Measurements from ENCODE around the gene MACROH2A2.
"Not testable (repeated sequence)": the region's sequence is repeated elsewhere in the genome, so short reads cannot be mapped to it uniquely, and the experiment has no call there.

MACROH2A2 gene

DNA sequence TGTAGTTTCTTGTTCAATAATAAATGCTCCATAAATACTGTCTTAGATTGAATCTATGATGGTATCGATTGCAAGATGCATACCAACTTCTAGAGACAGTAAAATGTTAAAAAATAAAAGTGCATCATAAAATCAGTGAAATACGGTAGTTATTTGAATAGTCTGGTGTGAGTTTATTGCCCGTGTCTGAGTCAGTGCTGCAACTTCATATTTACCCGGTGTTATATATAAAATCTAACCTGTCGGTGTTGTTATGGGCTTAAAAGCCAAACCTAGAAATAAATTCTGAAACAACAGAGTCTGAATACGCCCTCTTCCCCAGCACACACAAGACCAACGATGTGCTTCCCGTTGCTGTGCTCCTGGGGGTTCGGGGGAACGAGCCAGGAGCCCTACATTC is 16.3 kb downstream of the MACROH2A2 start:
- DNase-seq = no peak

DNA sequence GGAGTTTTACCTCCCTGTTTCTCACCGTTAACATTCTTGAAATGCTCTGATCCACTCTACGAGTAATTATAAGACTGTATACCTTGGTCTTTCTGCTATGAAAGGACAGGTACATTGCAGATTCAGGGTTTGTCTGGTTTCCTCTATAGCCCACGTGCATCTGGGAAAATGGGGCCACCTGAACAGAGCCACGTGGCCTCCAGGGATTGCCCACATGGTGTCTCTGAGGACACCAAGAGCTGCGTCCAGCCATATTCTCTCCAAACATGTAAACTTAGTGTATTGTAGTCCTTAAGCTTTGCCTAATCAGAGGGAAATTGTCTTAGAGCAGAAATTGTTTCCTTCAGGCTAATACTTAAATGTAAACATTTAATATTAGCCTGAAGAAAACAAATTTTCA is 16.7 kb downstream of the MACROH2A2 start:
- DNase-seq = no peak

DNA sequence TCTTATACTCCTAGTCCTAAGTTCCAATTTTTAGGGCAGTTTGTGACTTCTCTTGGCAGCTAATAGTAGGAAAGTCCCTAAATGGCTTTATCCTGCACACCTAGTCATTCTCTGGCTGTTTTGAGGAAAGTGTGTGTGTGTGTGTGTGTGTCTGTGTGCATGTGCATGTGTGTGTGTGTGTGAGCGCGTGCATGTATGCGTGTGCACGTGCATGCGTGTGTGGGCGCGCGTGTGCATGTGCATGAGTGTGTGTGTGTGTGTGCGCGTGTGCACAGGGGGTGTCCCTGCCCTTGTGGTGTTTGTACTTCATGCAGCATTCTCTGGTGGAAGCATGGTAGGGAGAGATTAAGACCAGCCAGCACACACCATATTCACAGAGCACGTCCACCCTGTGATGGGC is 18.2 kb downstream of the MACROH2A2 start:
- no peak for DNase-seq

DNA sequence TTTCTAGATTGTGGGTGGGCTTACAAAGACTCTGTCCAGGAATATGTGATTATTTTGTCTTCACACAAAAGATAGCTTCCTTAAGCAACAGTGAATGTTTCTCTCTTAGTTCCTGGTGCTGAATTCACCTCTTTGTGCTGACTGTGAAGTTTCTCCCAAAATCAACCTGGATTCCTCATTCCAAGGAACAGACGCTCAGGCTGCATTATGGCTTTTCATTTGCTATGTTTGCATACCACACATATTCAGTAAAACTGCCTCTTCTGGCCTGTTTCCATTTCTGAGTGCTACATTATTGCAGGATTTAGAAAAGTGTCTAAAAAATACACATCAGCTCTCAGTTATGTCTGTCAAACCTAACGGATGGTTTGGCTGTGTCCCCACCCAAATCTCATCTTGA is 21.5 kb downstream of the MACROH2A2 start:
- DNase-seq = no peak

DNA sequence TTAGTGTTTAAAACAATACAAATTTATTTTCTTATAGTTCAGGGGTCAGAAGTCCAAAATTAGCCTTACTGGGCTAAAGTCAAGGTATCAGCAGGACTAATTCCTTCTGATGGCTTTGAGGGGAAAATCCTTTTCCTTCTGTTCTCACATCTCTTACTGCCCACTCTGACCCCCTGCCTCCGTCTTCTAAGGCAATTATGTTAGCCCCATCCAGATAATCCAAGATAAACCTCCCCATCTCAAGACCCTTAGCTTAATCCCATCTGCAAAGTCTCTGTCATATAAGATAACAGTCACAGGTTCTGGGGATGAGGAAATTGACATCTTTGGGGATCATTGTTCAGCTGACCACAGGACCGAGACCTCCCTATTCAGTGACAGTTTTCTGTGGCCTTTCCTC is 22.3 kb downstream of the MACROH2A2 start:
- DNase-seq = no peak

DNA sequence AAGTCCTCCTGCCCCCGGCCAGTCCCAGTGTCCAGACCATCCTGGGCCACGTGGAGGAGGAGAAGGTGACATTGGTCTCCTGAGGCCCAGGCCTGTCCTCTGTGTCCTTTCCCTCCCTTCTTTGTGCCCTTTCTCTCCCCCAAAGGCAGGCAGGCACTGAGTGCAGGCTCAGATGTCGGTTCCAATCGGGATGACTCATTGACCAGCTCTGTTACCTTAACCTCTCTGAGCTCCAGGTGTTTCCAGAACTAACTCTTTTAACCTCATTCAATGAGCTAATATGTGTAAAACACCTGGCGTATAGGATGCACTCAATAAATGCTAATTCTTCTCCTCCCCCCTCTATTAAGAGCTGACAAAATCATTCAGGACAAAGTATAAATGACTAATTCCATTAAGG is 25.7 kb downstream of the MACROH2A2 start:
- no peak for DNase-seq

DNA sequence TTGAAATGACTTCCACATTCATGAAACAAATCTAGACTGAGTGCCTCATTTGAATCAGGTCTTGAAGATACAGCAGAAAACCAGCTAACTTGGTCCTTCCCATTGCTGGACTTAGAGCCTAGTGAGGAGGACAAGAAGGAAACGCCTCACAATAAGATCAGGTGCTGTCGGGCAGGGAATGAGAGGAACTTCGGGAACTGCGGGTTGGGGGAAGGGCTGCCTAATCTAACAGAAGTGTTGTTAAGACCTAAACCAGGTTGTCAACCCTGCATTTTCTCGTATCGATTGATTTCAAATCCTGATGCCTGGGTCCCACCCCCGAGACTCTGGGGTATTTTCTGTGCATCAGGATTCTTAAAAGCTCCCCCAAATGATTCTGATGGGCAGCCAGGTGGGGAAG is 26.3 kb downstream of the MACROH2A2 start:
- DNase-seq = no peak

DNA sequence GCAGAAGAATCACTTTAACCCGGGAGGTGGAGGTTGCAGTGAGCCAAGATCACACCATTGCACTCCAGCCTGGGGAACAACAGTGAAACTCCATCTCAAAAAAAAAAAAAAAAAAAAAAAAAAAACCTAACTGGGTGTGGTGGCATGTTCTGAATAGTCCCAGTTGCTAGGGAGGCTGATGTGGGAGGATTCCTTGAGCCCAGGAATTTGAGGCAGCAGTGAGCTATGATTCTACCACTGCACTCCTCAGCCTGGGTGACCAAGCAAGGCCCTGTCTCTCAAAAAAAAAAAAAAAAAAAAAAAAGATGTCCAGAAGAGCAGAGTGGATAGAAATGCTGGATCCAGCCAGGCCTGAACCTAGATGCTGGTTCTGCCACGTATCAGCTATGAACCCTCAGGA is 28.1 kb downstream of the MACROH2A2 start:
- not testable (repeated sequence) for DNase-seq

DNA sequence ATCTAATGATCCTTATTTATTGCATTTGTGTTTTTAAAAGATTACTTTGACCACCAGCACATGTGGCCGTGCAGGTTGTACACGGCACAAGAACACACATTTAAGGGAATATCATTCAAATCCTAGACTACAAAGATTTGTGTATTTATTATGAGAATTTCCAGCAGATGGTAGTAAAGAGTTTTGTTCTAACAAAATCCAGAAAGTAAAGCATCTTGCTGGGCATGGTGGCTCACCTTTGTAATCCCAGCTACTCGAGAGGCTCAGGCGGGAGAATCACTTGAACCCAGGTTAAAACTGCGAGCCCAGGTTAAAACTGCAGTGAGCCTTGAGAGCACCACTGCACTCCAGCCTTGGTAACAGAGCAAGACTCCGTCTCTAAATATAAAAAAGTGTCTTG is 31.5 kb downstream of the MACROH2A2 start:
- no peak for DNase-seq

DNA sequence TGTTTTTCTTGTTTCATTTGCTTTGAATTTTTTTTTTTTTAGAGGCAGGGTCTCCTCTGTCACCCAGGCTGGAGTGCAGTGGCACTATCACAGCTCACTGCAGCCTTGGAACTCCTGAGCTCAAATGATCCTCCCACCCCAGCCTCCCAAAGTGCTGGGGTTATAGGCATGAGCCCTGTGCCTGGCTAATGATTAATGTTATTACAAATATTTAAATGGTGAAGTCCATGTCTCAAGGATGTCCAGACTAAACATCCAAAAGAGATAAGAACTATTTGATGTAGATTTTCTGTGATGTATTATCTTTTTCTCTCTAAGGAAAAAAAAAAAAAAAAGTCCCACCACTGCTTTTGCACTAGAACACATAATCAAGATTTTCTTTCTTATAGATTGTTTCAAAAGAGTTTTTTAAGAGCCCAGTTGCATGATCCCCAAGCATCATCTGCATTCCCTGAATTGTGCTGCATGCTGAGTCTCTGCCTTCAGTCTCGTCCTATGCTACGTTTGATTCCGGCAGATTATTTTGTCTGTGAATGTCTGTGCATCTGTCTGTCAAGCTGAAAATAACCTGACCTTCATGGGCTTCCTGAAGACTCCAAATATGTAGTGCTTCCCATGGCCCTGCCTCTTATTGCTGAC is 33.4 kb downstream of the MACROH2A2 start:
- no peak for DNase-seq

DNA sequence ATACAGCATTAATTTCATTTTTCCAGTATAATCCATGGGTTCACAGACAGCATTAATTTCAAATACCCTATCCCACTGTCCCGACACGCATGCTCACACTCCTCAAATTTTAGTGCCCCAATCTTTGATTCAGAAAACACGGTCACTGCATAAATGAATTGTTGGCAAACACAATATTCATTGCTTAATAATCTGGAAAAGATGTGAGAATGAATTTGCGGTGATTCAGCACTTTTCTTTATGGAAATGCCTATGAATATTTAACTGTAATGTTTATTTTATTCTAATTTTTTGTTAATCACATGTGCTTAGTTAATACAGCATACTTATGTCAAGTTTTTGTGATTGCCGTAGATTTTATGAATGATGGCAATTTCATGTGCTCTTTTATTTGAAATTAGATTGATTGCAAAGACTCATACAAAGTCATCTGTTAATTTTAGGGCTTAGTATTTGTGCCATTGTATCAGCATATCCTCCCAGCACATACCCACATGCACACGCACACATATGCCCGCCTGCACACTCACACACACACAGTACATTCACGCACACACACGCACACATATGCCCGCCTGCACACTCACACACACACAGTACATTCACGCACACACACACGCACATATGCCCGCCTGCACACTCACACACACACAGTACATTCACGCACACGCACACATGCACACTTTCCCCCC is 35.1 kb downstream of the MACROH2A2 start:
- DNase-seq = no peak

DNA sequence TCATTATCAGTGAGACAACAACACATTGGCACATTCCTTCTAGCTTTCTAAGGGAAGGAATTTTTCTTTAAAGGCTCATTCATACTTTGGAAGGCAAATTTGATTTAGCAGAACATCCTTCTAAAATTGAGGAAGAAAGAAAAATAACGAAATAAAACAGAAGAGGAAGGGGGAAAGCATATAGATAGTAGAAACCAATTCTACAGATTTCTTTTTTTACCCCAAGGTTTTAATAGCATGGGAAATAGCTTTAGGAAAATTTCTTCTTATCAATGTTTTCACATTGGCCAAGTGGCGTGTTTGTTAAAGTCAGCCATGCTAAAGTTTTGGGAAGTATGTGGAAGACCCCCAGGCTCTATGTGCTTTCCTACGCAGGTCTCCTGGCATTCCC is 35.7 kb downstream of the MACROH2A2 start:
- no peak for DNase-seq

DNA sequence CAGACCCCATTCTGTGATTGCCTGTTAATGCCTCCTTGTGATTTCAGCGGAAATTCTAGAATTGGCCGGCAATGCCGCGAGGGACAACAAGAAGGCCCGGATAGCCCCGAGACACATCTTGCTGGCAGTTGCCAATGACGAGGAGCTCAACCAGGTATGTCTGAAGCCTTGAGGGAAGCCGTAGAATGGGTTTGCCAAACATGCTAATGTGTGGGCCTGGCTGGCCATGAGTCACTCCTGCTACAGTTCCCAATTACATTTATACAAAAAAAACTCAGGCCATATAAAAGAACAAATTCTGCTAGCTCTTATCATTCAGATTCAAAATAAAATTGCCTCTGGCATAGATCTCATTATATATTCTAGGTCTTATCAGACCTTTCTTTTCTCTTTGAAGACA is 37.4 kb downstream of the MACROH2A2 start:
- no peak for DNase-seq

DNA sequence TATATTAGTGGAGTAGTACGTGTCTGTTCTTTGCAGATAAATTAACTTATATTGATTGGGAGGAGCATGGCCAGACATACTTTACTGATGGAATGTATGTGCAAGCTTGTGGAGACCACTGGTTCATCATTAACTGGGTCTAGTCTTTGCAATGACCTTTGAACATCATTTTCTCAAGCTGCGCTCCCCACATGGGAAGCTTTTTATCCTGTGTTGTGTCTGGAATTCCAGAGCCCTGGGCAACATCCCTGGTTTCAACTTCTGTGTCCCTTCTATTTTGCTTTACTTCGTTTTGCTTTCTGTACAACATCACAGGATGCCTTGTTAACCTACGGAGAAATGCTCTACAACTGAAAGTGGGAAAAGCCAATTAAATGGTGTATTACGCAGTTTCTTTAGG is 38.3 kb downstream of the MACROH2A2 start:
- DNase-seq = no peak

DNA sequence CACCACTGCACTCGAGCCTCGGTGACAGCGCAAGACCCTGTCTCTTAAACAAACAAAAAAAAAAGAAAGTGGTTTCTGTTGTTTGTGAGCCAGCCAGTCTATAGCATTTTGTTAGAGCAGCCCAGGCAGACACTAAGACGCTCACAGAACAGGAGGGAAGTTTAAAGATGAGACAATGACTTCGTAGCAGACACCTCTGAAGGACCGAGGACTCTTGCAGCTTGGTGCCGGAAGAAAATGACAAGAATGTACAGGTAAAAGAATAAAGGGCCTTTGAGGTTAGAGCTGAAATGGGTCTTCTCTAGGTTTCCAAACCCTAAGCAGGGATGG is 39.7 kb downstream of the MACROH2A2 start:
- no peak for DNase-seq

DNA sequence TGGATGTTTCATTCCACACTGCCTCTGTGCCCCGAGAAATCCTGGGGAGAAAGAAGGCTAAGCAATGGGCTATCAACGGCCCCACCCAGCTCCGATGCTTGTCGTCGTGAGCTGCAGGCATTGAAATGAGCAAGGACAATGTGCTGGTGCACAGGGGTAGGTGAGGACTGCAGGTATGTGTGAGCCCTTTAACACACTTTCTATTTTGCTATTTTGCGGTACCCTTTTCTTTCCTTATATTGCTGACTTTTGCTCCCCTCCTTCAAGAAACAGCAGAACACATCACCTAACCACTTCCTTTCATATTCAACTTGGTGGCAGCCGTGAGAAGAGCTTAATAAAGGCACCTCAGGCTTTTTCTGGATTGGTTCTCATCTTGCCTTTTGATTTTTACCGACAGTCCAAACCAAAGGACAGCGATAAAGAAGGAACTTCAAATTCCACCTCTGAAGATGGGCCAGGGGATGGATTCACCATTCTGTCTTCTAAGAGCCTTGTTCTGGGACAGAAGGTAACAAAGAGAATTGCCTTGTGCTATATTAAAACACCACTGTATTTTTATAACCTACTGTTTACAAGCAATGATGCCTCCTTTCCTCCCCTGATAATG is 40.8 kb downstream of the MACROH2A2 start:
- no peak for DNase-seq

DNA sequence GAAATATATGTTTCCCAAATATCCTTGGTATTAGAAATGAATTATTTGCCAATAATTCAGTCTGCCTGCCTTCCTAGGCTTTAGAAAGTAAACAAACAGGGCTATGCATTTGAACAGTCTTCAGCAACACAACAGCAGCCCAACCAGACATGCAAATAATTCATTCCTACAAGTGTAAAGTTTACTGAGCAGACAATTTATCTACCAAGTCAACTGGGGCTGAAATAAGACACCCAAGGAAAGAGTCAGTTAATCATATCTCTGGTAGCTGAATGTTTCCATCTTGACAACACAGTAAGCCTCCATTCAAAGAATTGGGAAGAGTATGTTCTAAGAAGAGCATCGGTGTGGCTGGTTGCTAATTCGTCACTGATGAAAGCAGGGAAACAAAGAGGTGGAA is 41.6 kb downstream of the MACROH2A2 start:
- DNase-seq = no peak

DNA sequence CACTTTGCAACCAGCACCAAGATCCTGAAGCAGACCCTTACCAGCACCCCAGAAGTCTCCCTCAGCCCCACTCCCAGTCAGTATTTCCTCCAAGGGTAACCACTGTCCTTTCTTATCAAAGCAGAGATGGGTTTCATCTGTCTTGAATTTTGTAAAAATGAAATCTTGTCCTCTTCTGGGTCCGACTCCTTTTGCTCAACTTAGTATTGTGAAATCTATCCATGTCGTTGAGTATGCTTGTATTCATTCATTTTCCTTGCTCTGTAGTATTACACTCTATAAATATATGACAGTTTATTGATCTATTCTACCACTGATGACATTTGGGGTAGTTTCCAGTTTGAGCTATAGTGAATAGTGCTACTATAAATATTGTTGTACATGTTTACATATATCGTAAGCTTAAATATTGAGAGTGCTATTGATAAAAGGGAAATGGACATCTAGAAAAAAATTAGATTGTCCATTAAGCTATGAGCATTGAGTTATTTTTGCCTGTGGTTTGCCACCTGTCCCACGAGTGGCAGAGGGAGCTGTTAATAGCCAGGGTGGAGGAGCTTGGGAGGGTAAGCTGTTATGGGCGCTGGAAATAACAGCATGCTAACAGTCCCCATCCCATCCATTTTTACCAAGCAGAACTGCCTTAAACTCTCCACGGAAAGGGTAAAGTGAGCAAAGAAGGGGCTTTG is 43.5 kb downstream of the MACROH2A2 start:
- DNase-seq = no peak

DNA sequence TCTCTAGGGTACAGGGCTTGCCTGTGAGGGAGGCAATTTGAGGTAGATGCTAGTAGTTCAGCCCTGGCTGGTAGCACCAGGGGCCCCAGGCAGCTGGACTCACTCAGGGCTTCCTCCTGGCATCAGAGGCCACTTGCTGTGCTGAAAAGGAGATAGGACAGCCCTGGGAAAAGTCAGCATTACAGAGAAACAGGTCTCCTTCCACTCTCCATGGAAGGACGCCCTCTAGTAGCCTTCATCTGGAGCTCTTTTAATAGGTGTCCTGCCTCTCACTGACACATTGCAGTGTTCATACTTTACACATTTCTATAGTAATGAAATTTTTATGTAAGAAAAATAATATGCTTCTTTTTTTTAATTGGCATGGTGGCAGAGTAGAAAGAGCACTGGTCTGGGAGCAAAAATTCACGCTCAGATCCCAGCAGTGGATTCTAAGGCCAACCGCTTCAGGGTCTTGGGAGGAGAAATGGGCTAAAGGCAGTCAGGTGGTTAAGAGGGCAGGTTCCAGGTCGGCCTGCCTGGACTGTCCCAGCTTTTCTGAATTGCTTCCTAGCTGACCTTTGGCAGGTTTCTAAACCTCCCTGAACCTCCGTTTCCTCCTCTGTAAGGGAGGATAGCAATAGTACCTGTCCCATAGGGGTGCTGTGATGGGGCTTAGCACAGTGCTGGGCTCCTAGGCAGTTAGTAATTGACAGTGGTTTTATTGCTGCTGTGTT is 44.2 kb downstream of the MACROH2A2 start:
- no peak for DNase-seq

DNA sequence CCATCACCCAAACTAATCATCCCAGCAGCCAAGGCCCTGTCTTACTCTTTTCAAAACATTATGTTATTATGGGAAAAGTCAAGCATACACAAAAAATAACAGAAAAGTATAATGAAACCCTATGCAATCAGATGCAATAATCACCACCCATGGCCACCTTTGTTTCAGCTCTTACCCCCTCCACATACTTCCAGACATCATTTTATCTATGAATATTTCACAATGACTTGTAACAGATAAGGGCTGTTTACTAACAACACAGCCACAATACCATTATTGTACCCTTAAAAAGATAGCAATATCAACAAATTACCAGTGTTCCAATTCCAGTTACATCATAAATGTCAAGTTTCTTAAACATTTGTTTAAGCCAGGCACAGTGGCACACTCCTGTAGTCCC is 44.8 kb downstream of the MACROH2A2 start:
- DNase-seq = no peak

DNA sequence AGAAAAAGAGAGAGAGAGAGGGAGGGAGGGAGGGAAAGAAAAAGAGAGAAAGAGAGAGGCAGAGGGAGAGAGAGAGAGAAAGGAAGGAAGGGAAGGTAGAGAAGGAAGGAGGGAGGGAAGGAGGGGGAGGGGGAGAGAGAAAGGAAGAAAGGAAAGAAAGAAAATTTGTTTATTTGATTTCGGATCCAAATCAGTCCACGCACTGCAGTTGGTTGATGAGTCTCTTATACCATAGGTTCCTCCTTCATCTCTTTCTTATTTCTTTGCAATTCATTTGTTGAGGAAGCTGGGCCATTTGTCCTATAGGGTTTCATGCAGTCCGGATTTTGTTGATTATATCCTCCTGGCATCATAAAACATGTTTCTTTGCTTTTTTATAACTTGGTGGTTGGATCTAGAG is 45.6 kb downstream of the MACROH2A2 start:
- DNase-seq = no peak

DNA sequence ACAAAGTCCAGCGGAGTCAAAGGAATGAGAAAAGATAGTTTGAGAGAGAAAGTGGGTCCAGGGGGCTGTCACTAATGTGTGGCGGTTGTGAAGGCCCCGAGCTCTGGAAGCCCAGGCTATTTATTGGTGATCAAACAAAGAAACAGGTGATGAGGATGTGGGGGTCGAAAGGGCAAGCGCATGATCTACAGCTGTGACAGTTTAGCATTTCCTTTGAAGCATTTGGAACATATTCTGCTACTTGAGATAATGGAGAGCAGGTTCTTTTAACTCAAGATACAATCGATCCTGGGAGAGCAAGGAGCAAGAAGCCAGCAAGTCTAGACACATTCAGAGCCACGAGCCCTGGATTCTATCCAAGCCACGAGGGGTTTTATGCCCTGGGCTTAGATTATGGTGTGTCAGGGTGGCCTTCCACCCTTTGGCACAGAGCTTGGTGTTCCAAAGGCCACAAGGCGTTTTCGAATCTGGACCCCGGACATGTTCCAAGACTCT is 48.5 kb downstream of the MACROH2A2 start:
- not testable (repeated sequence) for DNase-seq

DNA sequence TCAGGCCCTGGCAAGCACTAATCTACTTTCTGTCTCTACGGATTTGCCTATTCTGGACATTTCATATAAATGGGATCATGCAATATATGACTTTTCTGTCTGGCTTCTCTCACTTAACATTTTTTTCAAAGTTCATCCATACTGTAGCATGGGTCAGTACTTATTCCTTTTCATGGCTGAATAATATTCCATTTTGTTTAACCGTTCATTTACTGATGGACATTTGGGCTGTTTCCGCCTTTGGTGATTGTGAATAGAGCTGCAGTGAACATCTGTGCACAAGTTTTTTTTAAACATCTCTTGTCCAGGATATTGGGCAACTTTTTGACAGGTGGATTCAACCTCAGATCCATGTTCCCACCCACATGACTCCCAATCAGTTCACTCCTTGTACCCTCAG is 49.0 kb downstream of the MACROH2A2 start:
- DNase-seq = no peak
